Smooth muscle cell (in vitro differentiated cells): Measurements from ENCODE around the gene BNC2. TPM values are rescaled to one million over a fixed set of nuclear protein-coding genes. Genes with fewer than 3 reads are reported as not detected.

Source experiments
- DNase-seq: peaks from one replicate; lab custom pipeline; 2025; ENCODE audit not compliant: unreplicated experiment; lab: John Stamatoyannopoulos, UW
- H2AFZ ChIP-seq: fragments of 200-600 bp; sonication (generic); 2 replicates; pipeline ENCODE4 v1.6.0; 2016; ENCODE audit warnings: antibody characterized with exemption, low read depth, mild to moderate bottlenecking
- H3F3A ChIP-seq: fragments of 200-600 bp; sonication (generic); 2 replicates; pipeline ENCODE4 v1.6.0; 2017; ENCODE audit warnings: antibody characterized with exemption, low read depth
- H3K27ac ChIP-seq: fragments of 200-600 bp; sonication (generic); 2 replicates; pipeline ENCODE4 v1.5.1; 2016; ENCODE audit warnings: low read depth, mild to moderate bottlenecking
- H3K27me3 ChIP-seq: fragments of 200-600 bp; sonication (generic); 2 replicates; pipeline ENCODE4 v1.6.1; 2016; ENCODE audit warnings: low read depth, mild to moderate bottlenecking
- H3K36me3 ChIP-seq: fragments of 200-600 bp; sonication (generic); 2 replicates; pipeline ENCODE4 v1.5.1; 2016; ENCODE audit warnings: low read depth
- H3K4me1 ChIP-seq: fragments of 200-600 bp; sonication (generic); 2 replicates; pipeline ENCODE4 v1.5.1; 2016; ENCODE audit warnings: low read depth
- H3K4me2 ChIP-seq: fragments of 200-600 bp; sonication (generic); 2 replicates; pipeline ENCODE4 v1.6.0; 2016; ENCODE audit warnings: mild to moderate bottlenecking
- H3K4me3 ChIP-seq: fragments of 200-600 bp; sonication (generic); 2 replicates; pipeline ENCODE4 v1.5.1; 2016; ENCODE audit warnings: mild to moderate bottlenecking
- H3K79me2 ChIP-seq: fragments of 200-600 bp; sonication (generic); 2 replicates; pipeline ENCODE4 v1.6.0; 2016; ENCODE audit warnings: low read depth, mild to moderate bottlenecking
- H3K9ac ChIP-seq: fragments of 200-600 bp; sonication (generic); 2 replicates; pipeline ENCODE4 v1.6.0; 2016; ENCODE audit warnings: low read depth
- H3K9me3 ChIP-seq: fragments of 200-600 bp; sonication (generic); replicated peaks from 2 replicates; pipeline ENCODE4 v1.5.1; 2016; ENCODE audit warnings: low read depth
- H4K20me1 ChIP-seq: fragments of 200-600 bp; sonication (generic); 2 replicates; pipeline ENCODE4 v1.6.0; 2016; ENCODE audit warnings: low read depth
- CTCF ChIP-seq: fragments of 200-600 bp; sonication (generic); IDR thresholded peaks from 2 replicates; pipeline ENCODE4 v1.5.1; 2017; ENCODE audit warnings: borderline replicate concordance, mild to moderate bottlenecking, antibody characterized with exemption; ENCODE audit not compliant: insufficient read depth, poor library complexity, severe bottlenecking
- WGBS: methylation state at CpG from one replicate; pipeline ENCODE4 v1.1.7; 2016; ENCODE audit warnings: low lambda C conversion rate; 5-methylcytosine and 5-hydroxymethylcytosine counted together
- polyA plus RNA-seq: library from polyadenylated mRNA; unstranded; fragments of >200 nt; fragmentation: Nextera tagmentation; extraction: Ambion mirVana; gene quantifications from 2 replicates; pipeline ENCODE4 v1.2.1, GENCODE V29; 2016
- total RNA-seq: library from RNA; depleted of rRNA; stranded (reverse); fragments of >200 nt; gene quantifications from 2 replicates; pipeline ENCODE4 v1.2.3, GENCODE V29; 2014

Gene BNC2
- total and polyA plus RNA-seq, 2 experiments from 2014 or later, result 11.6 to 13.5 TPM

GRCh38 chr9:16425562-16426231 lies 444.8 kb downstream of the BNC2 start:
- H3F3A ChIP-seq, result no peaks in the 10 kb centered on the region
- no peaks in the 10 kb centered on the region for H3K36me3 ChIP-seq
- no peak overlapping the region for H2AFZ ChIP-seq
- no peaks in the 10 kb centered on the region for H3K27me3 ChIP-seq
- H3K27ac ChIP-seq, result no peak overlapping the region
- H3K79me2 ChIP-seq, result no peaks in the 10 kb centered on the region
- no peak overlapping the region for H3K9ac ChIP-seq
- WGBS, result 72% methylated on average over 8 of the region's 8 CpGs
- H3K4me2 ChIP-seq, result peak overlapping the region; percentile 11
- no peaks in the 10 kb centered on the region for H4K20me1 ChIP-seq
- no peak overlapping the region for H3K4me3 ChIP-seq
- no peaks in the 10 kb centered on the region for H3K9me3 ChIP-seq
- no peak for TF ChIP-seq CTCF
- DNase-seq, result no peak
- H3K4me1 ChIP-seq, result peaks cover 17% of the 10 kb centered on the region

GRCh38 chr9:16422114-16422513 lies 448.4 kb downstream of the BNC2 start:
- H3F3A ChIP-seq, result no peaks in the 10 kb centered on the region
- no peak overlapping the region for H3K9ac ChIP-seq
- H4K20me1 ChIP-seq, result no peaks in the 10 kb centered on the region
- no peak overlapping the region for H3K27ac ChIP-seq
- no peaks in the 10 kb centered on the region for H3K9me3 ChIP-seq
- peaks cover 24% of the 10 kb centered on the region for H3K4me1 ChIP-seq
- H3K79me2 ChIP-seq, result no peaks in the 10 kb centered on the region
- TF ChIP-seq CTCF, result no peak
- no peaks in the 10 kb centered on the region for H3K27me3 ChIP-seq
- no peaks in the 10 kb centered on the region for H3K36me3 ChIP-seq
- DNase-seq, result no peak
- WGBS, result 70% methylated on average over 5 of the region's 5 CpGs
- no peak overlapping the region for H3K4me3 ChIP-seq
- no peak overlapping the region for H3K4me2 ChIP-seq
- no peak overlapping the region for H2AFZ ChIP-seq

- Histone ChIP-seq H3F3A (no peaks in the 10 kb centered on the region), H3K27ac (no peak overlapping the region), H3K4me3 (no peak overlapping the region), H3K4me2 (no peak overlapping the region), H4K20me1 (no peaks in the 10 kb centered on the region), H2AFZ (no peak overlapping the region), H3K36me3 (no peaks in the 10 kb centered on the region), H3K9me3 (no peaks in the 10 kb centered on the region), H3K27me3 (no peaks in the 10 kb centered on the region), H3K79me2 (no peaks in the 10 kb centered on the region), H3K4me1 (peaks cover 27% of the 10 kb centered on the region), H3K9ac (no peak overlapping the region)
- DNase-seq, result no peak
- WGBS, result 28% methylated on average over 7 of the region's 7 CpGs
- TF ChIP-seq CTCF, result no peak
Observed at GRCh38 chr9:16421532-16421931, 448.9 kb downstream of the BNC2 start.

GRCh38 chr9:16419124-16419523 lies 451.3 kb downstream of the BNC2 start:
- no peak overlapping the region for H3K4me3 ChIP-seq
- no peak overlapping the region for H3K27ac ChIP-seq
- H3K36me3 ChIP-seq, result no peaks in the 10 kb centered on the region
- no peaks in the 10 kb centered on the region for H3K79me2 ChIP-seq
- no peaks in the 10 kb centered on the region for H4K20me1 ChIP-seq
- H3K4me1 ChIP-seq, result peaks cover 28% of the 10 kb centered on the region
- H3K9me3 ChIP-seq, result no peaks in the 10 kb centered on the region
- H3K9ac ChIP-seq, result no peak overlapping the region
- WGBS, result 97% methylated on average over 12 of the region's 12 CpGs
- no peak for DNase-seq
- no peak overlapping the region for H3K4me2 ChIP-seq
- peaks cover 6% of the 10 kb centered on the region for H3F3A ChIP-seq
- no peaks in the 10 kb centered on the region for H3K27me3 ChIP-seq
- H2AFZ ChIP-seq, result no peak overlapping the region
- no peak for TF ChIP-seq CTCF
